Measurements from ENCODE around the gene ZNF100. TPM values are rescaled to one million over a fixed set of nuclear protein-coding genes. Genes with fewer than 3 reads are reported as not detected.

The ZNF100 gene
- polyA plus RNA-seq, 1 donor = 6.1 TPM

GRCh38 chr19:21699197-21699596 is 68.2 kb downstream of the ZNF100 start:
- no peak for DNase-seq

GRCh38 chr19:21698215-21698614 is 69.2 kb downstream of the ZNF100 start:
- DNase-seq = peak; percentile 31

DNA sequence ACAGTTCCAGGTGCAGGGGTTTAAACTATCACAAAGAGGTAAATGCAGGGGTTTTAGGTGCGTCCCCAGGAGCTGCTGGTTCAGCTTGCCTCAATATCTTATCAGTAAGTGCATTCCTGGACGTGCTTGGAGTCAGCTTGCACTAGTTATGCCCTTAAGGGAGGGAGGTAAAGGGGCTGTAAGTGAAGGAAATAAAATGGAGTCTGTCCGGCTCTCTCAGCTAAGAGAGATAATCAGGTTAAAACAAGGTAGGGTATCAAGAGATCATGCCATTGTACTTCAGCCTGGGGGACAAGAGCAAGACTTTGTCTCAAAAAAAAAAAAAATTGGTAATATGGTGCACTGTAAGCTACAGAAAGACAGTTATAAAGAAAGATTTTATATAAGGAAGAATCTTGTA is 69.7 kb downstream of the ZNF100 start:
- DNase-seq = no peak

GRCh38 chr19:21694171-21694906 is 73.0 kb downstream of the ZNF100 start:
- DNase-seq = no peak

DNA sequence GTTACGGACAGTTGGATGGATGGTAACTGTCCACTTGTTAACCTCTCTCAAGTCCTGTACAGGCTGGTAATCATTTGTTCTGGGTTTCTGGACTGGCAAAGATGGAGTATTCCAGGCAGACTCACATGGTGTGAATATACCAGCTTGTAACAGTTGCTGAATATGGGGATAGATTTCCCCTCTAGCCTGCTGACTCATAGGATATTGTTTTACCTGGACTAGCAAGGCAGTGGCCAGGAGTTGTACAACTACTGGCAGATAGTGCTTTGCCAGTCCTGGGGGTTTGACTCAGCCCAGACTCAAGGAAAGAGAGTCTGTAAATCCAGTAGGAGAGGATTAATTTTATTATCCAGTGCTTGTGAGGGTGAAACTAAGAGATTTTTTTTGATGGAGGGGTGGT is 74.0 kb downstream of the ZNF100 start:
- no peak for DNase-seq

- DNase-seq = peak; percentile 26
These were observed 75.7 kb downstream of the ZNF100 start for GRCh38 chr19:21691661-21692060.

GRCh38 chr19:21688464-21688863 is 78.9 kb downstream of the ZNF100 start:
- DNase-seq = no peak

DNA sequence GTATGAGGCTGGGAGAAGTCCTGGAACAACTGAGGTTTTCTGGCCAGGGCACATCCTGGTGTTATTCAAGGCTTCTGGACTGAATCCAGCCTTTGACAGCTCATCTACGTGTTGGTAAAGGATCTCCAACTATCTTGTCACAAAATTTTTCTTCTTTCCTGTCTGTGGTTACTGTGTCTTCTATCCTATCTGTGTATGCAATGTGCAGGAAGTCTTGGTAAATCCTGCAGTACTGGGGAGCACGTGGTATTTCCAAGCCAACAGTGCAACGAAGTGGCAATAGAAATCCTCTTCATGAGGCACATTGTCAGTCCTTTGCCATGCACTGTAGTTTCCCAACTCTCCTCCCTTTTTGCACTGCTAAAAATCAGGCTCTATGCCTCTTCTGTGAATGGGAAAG is 86.7 kb downstream of the ZNF100 start:
- DNase-seq = no peak

- no peak for DNase-seq
These were observed 87.4 kb downstream of the ZNF100 start for GRCh38 chr19:21680026-21680425.

DNA sequence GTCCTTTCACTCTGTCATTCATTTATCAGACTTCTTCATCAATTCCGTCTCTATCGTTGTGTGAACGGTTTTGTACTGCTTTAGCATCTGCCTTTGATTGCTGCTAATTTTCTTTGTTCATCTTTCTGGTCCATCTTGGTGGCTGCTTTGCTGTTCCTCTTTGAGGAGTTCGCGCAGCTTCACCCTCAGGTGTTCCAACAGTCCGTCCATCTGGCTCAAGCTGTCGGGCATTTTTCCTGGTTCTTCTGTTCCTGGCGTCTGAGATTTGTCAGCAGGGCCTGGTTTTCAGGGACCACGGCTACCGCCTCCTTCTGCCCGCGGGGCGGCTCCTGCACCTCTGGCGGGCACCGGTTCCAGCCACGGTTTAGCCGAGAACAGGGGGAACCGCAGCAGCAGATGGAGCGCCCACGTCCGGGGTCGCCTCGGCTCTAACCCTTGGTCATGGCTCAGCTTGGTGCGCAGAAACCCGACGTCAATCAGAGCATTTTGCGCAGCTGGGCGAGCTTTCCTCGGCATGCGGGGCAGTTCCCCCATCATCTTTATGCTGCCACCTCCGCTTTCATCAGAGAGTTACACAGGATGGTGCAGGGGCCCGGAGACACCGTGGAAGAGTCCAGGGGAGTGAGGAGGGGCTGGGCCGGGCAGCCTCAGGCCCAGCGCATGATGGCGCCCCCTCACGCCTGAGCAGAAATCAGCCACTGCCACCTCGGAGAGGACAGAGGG is 89.5 kb downstream of the ZNF100 start:
- DNase-seq = no peak

DNA sequence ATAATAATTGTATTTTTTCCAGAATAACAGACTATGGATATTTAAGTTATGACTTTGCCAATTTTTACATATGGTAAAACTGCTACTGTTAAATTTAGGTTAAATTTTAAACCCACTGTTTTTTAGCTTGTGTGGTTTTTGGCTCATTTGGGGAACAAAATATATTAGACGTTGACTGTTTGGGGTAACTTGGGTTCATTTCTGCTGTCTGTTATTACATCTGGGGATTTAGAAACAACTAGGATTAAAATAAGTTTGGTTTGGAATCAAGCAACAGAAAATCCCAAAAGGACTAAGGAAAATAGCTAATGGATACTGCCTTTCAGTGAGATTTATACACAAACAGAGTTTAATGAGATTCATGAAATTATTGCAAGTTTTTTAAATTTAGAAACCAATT is 92.9 kb downstream of the ZNF100 start:
- no peak for DNase-seq

DNA sequence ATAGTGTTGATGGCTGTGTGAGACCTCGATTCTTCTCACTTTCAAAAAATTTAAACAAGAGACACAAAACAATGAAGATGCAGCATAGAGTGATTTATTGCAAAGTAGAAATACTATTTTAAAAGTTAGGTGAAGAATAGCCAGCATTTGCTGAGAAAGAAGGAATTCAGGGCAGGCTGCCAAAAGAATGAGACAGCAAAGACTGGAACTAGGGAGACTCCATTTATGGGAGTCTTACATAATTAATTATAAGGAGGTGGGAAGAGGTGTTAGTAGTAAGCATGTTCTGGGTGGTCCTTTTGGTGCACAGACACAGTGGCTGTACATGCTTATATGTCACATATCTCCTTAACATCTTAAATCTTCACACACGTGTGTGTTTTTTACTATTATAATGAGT is 93.9 kb downstream of the ZNF100 start:
- DNase-seq = peak; percentile 35

Other genes starting within 250 kb of the ZNF100 start
- gene ZNF43, start 68.6 kb upstream of the ZNF100 start, polyA plus RNA-seq (ENCODE audit: insufficient read length) = 14.7 TPM
- 0.70 TPM for gene ZNF208, start 243.4 kb upstream of the ZNF100 start, polyA plus RNA-seq (ENCODE audit: insufficient read length)